ENCODE results near the gene PLEKHJ1.

PLEKHJ1 gene

DNA sequence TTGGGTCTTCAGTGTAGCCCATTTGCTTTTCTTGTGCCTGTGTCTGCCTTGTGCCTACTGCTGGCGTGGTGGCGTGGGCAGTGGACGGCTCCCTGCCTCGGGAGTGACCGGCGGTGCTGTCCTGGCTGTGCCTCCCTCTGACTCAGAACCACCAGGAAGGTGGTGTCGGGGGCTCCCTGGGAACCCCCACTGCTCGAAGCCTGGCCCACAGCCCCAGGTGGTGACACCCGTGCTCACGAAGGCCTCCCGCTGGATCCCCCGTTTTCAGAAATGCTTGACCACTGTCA is 7.9 kb upstream of the PLEKHJ1 start:
- DNase-seq (ENCODE audit: low spot score): no peak
- in situ Hi-C loops (cut with MboI; ENCODE audit: low pct_unique_long_range_greater_than_20kb, low sequenced_read_pairs, unreplicated experiment): no loop called here
- TF ChIP-seq, protein P1, sequence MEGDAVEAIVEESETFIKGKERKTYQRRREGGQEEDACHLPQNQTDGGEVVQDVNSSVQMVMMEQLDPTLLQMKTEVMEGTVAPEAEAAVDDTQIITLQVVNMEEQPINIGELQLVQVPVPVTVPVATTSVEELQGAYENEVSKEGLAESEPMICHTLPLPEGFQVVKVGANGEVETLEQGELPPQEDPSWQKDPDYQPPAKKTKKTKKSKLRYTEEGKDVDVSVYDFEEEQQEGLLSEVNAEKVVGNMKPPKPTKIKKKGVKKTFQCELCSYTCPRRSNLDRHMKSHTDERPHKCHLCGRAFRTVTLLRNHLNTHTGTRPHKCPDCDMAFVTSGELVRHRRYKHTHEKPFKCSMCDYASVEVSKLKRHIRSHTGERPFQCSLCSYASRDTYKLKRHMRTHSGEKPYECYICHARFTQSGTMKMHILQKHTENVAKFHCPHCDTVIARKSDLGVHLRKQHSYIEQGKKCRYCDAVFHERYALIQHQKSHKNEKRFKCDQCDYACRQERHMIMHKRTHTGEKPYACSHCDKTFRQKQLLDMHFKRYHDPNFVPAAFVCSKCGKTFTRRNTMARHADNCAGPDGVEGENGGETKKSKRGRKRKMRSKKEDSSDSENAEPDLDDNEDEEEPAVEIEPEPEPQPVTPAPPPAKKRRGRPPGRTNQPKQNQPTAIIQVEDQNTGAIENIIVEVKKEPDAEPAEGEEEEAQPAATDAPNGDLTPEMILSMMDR (IDR thresholded peaks at IDR 0.05; ENCODE audit: extremely low read depth, insufficient read depth, missing control alignments): no peak

DNA sequence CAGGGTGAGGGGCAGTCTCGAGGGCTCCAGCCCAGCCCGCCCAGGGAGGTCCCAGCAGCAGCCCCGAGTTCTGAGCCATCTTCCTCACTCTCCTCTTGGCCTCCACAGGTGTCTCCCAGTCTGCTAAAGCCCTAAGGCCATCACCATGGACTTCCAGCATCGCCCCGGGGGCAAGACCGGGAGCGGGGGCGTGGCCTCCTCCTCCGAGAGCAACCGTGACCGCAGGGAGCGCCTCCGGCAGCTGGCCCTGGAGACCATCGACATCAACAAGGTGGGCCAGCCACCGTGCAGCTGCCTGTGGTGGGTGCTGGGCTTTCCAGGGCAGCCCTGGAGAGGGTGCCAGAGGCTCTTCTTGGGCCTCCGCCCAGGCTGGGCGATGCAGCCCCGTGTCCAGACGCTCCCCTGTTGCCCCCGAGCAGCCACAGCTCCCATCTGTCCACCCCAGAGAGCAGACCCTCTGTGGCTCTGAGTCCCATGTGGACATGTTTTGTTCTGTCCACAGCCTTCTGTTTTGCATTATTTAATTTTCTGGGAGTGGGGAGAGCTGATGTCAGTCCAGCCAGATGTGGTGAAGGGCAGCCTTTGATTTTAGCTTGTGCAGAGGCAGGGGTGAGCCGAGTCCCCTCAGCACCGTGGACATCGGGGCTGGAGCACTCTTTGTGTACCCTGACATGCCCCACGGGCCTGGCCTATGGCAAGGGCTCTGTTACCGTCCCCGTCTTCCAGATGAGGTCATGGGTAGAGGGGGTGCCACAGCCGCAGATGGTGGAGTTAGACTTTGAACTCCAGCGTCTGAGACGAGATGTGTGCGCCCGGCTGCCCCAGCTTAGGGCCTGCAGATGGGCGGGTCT is 7.4 kb upstream of the PLEKHJ1 start:
- TF ChIP-seq, protein P1 (IDR thresholded peaks at IDR 0.05; ENCODE audit: extremely low read depth, insufficient read depth, missing control alignments): no peak
- no peak for DNase-seq (ENCODE audit: low spot score)
- in situ Hi-C loops (cut with MboI; ENCODE audit: low pct_unique_long_range_greater_than_20kb, low sequenced_read_pairs, unreplicated experiment): no loop called here

DNA sequence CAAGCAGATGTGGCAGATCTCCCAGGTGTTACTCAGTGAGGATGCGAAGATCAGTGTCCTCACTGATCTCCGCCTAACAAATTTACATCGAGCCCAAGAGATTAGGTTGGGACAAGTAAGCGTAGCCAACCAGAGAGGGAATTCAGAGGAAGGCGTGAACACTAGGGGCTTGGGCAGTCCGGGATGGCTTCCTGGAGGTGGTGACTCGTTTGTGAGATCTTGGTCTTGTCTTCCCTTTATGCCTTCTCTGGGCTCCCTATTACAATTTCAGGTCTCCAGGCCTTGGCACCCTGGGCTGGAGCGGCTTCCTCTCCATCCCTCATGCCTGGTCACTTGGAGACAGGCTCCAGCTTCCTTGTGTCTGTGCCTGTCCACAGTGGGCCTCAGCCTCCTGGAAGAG is 6.7 kb upstream of the PLEKHJ1 start:
- in situ Hi-C loops (cut with MboI; ENCODE audit: low pct_unique_long_range_greater_than_20kb, low sequenced_read_pairs, unreplicated experiment): no loop called here
- DNase-seq (ENCODE audit: low spot score): no peak
- TF ChIP-seq, protein P1 (IDR thresholded peaks at IDR 0.05; ENCODE audit: extremely low read depth, insufficient read depth, missing control alignments): no peak

DNA sequence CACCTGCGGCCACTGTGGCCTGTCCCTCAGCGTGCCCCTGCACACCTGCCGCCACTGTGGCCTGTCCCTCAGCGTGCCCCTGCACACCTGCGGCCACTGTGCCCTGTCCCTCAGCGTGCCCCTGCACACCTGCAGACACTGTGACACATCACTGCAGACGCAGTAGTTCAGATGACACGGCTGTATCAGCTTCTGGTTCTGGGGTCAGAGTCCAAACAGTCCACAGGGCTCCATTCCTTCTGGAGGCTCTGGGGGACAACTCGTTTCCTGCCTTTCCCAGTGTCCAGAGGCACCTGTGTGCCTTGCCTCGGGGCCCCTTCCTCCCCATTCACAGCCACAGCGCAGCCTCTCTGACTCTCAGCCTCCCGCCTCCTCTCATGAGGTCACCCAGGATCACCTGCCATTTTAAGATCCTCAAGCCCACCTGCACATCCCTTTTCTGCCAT is 6.0 kb upstream of the PLEKHJ1 start:
- no peak for DNase-seq (ENCODE audit: low spot score)
- in situ Hi-C loops (cut with MboI; ENCODE audit: low pct_unique_long_range_greater_than_20kb, low sequenced_read_pairs, unreplicated experiment): no loop called here
- TF ChIP-seq, protein P1 (IDR thresholded peaks at IDR 0.05; ENCODE audit: extremely low read depth, insufficient read depth, missing control alignments): no peak

DNA sequence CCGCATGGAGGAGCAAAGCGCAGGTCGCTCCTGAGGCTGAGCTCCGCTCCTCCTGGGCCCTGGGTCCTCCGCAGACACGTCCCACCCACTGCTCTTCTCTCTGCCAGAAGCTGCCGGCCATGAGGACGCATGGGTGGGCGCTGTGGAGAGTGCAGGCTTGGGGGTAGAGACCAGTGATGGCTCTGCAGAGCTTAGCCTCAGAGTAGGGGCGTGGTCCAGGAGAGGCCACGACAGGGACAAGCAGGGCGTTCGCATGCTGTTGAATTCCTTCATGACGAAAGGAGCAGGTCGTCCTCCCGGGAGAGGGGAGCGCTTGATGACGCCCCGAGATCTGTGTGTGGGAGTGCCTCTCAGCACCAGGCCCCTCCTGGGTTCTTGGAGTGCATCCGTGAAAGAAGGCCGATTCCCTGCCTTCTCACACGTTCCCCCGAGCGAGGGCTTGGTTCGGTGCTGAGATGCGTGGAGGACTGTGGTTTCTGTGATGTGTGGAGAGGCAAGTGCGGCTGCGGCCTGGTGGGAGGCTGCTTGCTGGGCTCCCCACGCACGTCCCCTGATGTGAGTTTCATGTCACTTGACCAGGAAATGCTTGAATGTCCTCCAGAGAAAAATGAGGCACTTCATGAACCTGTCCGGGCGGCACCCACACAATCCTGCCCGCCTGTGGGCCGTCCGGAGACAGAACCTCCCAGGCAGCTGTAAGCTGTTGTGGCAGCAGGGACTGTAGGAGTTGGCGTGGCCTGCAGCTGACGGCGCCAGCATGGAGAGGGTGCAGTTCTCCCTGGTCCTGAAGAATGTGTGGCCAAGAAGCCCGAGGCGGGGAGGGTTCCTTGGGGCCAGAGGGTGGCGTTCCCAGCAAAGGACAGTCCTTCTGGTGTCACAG is 5.0 kb upstream of the PLEKHJ1 start:
- TF ChIP-seq, protein P1 (IDR thresholded peaks at IDR 0.05; ENCODE audit: extremely low read depth, insufficient read depth, missing control alignments): no peak
- DNase-seq (ENCODE audit: low spot score): no peak
- in situ Hi-C loops (cut with MboI; ENCODE audit: low pct_unique_long_range_greater_than_20kb, low sequenced_read_pairs, unreplicated experiment): no loop called here

DNA sequence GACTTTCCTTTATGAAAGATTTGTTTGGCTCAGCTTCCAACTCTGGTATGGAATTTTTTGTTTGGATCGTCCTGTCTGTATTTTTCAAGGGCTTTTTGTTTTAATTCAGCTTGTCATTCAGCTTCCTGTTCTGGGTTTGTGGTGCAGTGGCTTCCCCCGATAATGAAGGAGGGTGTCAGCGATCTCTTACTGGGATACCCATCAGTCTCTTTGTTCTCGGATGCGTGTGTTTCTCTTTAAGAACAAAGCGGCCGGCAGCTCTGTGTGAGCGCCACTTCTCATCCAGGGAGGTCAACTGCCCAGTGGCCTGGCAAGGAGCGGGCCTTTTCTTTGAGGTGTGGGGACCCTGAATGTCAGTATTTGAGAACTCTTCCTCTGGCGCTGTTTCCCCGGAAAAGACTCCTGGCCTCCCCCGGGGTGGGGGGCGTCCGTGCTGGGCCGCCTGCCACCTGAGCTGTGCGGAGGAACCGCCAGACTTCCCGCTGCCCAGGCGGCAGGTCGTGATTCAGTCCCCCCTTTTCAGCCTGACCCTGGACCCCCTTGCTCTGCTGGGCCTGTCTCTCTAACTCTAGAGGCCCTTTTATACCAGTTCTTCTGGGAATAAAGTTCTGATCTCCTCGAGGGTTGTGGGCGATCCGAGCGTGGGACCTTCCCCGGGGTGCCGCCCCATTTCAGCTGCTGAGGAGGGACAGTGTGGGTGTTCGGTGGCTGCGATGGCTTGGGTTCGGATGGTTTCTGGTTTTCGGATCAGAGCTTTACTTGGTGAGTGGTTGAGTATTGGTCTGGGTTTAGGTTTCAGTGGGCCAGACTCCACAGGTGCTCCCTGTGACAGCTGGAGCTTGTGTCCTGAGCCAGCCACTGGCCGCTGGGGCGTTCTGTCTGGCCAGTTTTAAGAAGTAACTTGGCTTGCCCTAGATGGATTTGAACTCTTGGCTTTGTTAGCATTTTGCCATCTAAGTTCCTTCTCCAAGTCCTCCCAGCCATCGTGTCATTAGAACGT is 3.9 kb upstream of the PLEKHJ1 start:
- no peak for DNase-seq (ENCODE audit: low spot score)
- TF ChIP-seq, protein P1 (IDR thresholded peaks at IDR 0.05; ENCODE audit: extremely low read depth, insufficient read depth, missing control alignments): no peak
- in situ Hi-C loops (cut with MboI; ENCODE audit: low pct_unique_long_range_greater_than_20kb, low sequenced_read_pairs, unreplicated experiment): no loop called here

All from GM13977 (cell line).